Iris pigment epithelial cell (primary cell): ENCODE results near the gene TBC1D16.

Source experiments
- DNase-seq: peaks from one replicate; pipeline ENCODE4 v3.0.0-alpha.2; 2011; ENCODE audit warnings: low read depth

Gene TBC1D16

DNA sequence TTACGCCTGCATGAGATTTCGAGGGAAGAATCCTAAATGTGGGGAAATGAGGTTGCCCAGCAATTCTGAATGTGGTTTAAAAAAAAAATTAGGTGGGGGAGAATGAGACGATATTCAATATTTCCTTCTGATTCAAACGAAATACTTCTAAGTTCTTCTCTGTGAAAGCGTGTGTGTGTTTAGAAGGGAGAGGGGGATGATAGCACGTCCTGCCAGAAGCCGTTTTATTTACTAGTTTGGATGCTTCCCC lies 47.8 kb downstream of the TBC1D16 start:
- DNase-seq, result no peak

DNA sequence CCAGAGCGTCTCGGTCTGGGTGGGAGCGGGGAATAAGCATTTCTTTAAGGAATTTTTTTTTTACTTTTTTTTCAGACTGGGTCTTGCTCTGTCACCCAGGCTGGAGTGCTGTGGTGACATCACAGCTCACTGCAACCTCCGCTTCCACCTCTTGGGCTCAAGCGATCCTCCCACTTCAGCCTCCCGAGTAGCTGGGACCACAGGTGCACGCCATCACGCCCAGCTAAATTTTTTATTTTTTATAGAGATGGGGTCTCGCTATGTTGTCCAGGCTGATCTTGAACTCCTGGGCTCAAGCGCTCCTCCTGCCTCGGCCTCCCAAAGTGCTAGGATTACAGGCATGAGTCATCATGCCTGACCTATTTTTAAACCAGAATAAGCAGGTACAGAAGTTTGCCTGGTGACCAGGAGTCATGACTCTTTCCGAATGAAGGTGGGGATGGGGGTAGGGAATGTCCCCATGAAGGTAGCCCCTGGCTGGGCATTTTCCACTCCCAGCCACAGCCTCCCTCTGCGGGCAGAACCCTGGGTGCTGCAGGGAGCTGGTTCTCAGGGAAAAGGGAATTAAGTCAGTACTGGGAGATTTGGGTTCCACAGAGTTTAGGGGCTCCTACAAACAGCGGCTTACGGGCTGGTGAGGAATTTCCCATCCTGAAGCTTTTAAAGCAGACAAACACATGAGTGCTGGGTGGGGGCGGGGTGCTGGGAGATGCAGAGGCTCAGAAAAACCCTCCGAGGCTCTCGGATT lies 48.3 kb downstream of the TBC1D16 start:
- peak; percentile 30 for DNase-seq

DNA sequence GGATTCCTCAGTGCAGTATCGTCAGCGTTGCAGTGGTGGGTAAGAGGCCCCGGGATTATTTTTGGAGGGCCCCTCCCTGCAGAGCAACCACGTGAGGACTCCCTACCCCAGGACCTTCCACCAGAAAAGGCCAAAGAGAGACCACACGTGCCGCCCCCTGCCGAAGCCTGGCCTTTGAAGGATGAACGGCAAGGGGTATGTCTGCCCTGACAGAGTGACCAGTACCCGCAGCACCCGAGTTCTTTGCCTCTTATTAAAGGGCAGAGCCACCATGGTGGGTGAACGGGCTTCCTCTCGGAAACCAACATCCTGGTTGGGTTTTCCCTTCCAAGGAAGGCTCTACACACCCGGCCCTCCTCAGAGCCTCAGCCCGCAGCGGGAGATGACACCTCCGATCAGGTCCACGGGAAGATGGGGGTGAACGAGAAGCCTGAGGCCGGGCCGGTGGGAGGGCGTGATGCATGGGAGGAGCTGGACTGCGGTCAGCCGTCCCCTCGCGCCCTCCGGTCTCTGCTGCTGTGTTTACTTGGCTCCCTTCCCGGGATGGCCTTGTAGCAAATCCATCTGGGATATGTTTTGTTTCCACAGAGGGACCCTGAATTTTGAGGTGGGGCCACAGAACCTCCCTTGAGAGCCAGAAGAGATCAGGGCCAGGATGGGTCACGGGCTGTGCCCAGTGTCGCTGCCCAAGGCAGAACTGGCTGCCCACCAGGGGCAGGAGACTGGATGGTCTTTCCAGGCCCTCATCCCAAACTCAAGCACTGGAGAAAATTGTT lies 49.1 kb downstream of the TBC1D16 start:
- peak; percentile 83 for DNase-seq

DNA sequence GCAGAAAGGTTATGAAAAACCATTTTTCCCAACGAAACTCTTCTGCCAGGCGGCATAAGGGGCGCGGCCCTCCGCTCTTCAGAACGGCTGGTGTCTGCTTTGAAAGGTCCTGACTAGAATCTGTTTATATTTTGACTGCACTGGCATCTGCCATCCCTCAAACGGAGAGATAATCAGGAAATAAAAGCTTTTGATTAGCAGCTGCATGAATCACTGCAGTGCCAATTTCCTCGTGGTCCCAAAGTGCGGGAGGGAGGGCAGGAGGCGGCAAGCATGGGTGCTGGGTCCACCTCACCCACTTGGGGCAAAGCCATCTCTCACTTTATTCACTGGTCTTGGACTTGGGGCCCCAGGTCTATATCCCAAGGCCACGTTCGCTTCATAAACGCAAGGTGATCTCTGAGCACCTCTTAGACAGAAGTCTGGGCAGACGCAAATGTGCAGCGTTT lies 49.7 kb downstream of the TBC1D16 start:
- no peak for DNase-seq

DNA sequence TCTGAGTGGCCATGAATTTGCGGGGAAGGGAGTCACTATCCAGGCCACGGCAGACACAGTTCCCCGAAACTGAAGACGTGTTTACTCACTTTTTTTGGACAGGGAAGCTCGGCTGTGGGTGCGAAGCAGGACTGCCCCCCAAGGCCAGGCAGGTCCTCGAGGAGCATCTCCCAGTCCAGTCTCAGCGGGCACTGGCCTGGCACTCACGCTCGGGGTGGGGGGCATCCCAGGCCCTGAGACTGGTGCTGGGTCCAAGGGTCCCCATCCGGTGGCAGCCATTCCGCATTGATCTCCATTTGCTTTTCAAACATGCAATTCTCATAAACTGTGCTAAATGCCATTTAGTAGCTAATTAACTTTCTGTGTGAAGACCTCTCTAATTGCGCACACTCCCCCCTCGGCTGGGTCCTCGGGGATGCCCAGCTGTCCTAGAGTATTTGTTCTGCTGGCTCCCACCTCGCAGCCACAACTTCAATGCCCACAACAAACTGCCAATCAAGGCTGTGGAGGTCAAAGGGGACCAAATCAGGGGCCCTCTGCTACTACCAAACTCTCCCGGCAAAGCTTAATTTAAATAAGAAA lies 50.2 kb downstream of the TBC1D16 start:
- no peak for DNase-seq

DNA sequence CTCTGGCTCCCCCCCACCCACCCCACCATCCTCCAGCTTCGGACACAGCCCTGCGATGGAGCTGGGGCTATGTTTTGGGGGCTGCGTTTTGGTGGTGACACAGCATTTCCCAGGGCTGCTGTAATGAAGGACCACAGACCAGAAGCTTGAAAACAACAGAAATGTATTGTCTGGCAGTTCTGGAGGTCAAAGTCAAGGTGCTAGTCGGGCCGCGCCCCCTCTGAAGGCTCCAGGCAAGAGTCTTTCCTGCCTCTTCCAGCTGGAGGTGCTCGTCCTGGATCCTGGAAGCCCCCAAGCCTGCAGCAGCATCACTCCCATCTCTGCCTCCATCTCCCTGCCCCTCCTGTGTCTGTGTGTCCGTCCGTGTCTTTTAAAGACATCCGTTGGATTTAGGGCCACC lies 50.8 kb downstream of the TBC1D16 start:
- DNase-seq, result no peak

DNA sequence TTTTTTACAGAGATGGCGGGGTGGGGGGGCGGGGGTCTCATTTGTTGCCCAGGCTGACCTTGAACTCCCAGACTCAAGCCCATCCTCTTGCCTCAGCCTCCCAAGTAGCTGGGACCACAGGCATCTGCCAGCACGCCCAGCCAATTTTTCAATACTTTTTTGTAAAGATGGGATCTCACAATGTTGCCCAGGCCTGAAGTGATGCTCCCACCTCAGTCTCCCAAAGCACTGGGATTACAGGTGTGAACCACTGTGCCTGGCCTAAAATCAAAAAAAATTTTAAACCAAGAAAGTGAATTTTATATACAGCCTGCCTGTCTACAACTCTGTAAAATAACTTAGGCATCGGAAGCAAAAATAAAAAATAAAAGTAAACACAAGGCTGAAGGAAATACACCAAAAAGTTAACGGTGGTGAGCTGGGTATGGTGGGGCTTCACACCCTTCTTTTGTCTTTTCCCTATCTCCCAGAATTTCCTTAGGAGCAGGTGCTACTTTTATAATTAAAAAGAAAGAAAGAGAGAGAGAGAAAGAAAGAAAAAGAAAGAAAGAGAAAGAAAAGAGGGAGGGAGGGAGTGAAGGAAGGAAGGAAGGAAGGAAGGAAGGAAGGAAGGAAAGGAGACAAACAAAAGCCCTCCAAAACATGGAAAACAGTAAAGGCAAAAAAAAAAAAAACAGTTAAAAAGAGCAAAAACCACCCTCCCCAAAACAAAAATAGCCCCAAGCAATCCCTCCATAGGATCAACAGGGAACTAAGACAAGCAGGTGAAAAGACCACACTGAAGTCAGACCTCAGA lies 51.4 kb downstream of the TBC1D16 start:
- DNase-seq, result no peak

DNA sequence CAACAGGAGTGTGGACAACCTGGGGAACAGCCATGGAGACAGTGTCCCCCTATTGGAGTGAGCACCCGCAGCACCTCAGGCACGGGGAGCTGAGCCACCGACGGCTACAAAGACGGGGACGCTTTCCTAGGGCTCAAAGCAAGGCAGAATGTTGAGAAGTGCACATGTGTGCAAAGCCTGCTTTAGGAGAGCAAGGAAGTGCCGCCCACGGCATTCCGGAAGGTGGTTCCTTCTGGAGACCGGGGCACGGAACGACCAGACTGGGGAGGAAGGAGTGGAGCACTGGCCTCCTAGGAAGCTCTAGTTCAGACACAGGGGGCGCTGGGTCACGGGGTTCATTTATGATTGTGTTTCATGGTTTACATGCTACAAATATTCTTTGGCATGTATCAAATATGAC lies 52.2 kb downstream of the TBC1D16 start:
- peak; percentile 19 for DNase-seq

DNA sequence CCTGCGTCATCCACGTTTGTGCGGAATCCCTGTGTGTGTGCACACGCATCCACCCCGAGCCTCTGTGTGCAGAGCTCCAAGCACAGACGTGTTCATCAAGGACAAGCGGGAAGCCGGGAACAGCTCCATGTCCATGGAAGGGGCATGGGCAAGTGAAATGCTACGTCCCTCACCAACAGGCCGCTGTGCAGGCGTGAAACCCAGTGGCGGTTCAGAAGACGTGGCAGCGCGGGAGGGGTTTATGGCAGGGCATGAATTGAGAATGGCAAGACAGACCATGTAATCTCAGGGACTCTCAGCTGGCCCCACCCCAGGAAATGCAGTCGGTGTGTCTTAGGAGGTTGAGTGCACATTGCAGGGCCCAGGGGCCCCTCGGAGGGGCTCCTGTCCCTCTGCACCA lies 52.7 kb downstream of the TBC1D16 start:
- no peak for DNase-seq

DNA sequence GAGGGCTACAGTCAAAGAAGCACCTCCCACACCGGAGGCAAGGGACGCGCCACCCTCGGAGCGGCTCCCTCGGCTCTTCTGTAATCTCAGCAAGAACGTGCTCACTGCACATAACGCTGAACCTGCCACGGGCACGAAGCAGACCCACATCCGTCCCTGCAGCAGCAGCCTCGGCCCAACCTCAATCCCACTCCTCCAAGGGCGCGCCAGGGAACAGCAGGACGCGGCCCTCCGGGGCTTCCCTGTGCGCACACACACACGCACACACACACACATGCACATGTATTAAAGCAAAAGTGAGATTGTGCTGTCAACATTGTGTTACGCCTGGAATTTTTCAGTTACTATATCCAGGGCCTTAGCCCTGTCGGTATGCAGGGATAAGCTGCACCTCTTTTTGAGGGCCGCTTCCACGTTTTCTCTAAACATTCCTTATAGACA lies 54.0 kb downstream of the TBC1D16 start:
- no peak for DNase-seq

DNA sequence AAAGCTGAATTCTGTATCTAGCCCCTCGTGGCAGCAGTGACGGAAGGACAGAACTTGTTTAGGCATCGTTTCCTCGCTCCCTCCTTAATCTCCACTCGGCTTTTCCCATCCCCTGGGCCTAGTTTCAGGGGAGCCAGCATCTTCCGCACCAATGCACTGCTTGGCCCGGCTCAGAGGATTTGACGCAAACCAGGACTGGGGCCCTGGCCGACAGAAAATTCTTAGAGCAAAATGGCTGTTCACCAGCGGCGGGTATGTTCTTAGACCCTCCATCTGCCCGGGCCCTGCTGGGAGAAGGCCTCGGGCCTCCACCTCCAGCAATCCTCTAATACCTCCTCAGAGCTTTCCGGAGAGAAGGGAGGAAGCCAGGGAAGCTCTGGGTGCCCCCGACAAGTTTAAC lies 54.6 kb downstream of the TBC1D16 start:
- DNase-seq, result no peak

DNA sequence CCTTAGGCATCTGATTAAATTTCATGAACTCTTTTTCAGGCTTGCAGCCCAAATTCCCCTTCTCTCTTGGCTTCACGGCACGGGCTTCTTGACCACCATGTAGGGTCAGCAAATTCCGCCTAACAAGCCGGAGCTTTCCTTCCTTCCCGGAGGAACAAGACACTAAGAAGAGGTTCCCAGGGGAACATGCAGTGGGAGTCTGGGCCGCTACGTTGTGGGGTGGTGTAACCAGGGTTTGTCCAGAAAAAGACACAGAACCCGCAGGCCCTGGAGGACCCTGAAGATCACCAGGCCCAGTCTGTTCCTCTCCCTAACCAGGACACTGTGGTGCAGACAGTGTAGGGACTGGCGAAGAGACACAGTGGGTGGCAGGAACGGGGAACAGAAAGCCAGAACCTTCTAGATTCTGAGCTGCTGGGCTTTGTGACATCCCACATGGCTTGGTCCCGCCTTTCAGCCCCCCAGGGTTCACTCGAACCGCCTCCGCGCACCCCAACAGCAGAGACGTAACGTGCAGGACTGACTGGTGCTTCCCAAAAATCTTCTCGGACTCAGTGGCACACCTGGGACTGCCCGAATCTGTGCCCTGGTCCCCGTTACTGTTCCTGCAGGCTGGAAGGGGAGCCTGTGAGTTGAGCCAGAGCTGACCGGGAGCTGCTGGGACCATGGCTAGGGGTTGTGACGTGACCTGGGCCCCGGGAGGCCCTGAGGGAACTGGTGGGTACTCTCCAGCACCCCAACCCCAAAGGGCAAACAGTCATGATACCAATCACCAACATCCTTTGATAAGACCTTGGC lies 55.2 kb downstream of the TBC1D16 start:
- no peak for DNase-seq

DNA sequence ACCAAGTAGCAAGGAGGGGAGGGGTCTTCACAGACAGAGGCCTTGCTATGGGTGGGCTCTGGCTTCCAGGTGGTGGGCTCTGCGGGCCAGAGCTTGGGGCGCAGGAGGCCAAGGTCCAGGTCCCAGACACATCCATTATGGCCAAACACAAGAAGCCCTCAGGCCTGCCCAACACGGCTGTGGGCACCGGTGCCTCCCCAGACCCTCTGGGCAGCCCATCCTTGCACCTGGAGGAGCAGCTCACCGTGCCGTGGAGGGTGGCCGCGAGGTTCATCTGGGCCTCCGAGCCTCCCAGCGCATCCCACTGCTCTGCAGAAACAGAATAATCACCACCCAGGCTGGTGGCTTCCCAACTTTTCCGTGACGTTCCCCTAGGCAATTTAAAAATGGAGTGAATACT lies 55.9 kb downstream of the TBC1D16 start:
- DNase-seq, result no peak

DNA sequence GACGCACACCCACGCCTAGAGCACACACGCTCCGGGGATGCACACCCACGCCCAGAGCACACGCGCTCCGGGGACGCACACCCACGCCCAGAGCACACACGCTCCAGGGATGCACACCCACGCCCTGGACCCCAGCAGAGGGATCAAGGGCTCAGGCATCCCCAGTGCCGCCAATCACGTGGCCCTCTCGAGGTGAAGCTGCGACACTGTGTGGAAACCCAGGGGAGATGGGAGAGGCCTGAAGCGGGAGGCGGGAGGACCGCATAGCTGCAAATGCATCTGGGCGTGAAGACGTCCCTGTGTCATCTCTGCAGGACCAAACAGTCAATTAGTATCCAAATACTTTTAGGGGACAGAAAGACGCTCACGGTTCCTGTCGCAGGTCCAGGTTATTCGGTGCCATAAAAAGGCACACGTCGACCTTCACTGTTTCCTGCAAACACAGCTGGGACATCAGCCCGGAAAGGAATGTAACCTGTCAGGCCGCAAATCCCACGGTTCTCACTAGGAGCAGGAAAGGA lies 56.4 kb downstream of the TBC1D16 start:
- DNase-seq, result no peak

DNA sequence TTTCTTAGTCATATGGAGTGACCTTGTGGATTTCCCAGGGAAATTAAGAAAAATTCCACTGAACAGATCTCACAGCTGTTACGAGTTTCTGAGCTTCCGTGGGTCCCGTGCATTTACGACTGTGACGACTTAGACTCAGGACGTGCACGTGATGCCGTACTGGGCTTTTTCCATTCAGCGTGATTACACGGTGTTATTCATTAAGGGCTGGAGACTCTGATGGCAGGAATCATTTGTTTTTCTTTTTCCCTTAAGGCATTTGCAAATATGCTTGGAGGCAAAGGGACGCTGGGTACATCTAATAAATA lies 57.2 kb downstream of the TBC1D16 start:
- no peak for DNase-seq

DNA sequence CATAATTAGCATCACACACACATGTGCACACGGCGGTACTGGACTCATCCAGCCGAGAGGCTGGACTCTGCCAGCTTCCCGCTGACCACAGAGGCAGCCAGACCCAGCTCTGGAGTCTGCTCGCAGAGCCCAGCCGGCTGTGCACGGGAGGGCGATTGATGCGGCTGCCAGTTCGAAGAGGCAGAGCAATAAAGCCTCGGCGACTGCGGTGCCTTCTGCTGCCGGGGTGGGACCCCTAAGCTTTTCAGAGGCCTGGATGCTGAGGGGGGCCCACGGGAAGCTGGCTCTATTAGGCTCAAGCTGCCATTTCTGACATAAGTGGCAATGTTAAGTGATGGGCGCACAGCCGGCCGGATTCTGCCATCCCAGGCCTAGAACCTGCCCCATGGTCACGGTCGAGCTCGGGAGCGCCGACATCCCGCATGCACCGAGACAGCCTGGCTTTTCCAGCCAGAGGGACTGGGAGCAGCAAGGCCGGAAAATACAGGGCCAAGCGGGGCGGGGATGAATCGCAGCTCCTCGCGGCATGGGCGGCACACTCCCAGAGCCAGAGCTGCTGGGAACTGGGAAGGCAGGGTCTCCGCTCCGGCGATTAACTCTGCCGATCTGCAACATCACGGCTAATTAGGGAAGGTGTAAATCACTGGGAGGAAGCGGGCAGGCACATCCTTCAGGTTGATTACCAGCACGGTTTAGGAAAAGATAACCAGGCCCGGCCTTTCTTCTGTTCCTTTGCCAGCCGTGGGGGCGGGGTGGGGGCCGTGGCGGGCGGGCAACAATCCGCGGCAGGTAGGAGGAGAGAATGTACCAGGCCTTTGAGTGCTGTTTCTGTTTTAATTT lies 57.7 kb downstream of the TBC1D16 start:
- DNase-seq, result peak; percentile 6

DNA sequence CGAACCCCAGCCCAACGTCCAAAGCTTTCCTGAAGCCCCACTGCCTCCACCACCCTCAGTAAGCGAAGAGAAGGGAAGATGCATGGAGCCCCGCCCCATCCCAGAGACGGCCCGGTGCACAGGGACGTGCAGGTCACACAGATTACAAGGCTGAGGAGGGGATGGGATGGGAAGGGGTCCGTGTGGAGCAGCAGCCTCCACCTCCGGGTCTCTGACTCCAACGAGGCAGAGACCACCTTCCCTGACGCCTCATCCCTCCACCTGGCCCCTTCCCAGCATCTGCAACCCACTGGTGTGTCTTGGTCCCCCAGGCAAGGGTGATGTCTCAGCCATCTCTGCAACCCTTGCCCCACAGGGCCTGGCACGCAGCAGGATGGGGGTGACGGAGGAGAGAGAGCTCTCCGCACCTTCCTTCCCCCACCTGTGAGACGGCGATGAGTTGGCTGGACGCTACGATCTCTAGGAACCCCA lies 58.5 kb downstream of the TBC1D16 start:
- no peak for DNase-seq

DNA sequence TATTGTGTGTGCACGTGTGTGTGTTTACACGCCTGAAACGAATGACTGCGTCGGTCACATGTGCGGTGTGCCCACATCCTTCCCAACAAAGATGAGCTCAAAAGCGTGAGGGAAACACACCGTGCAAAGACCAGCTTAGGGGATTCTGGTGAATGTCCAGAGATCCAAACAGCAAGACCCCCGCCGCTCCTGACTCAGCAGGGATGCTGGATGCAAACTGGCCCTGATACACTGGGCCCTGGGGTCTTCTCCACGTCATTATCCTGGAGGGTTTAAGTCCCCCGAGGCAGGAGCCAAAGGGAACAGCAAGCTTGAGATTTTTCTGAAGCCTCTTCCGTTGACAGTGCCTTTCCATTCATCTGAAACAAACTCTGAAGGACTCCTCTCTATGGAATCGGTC lies 59.2 kb downstream of the TBC1D16 start:
- DNase-seq, result no peak

DNA sequence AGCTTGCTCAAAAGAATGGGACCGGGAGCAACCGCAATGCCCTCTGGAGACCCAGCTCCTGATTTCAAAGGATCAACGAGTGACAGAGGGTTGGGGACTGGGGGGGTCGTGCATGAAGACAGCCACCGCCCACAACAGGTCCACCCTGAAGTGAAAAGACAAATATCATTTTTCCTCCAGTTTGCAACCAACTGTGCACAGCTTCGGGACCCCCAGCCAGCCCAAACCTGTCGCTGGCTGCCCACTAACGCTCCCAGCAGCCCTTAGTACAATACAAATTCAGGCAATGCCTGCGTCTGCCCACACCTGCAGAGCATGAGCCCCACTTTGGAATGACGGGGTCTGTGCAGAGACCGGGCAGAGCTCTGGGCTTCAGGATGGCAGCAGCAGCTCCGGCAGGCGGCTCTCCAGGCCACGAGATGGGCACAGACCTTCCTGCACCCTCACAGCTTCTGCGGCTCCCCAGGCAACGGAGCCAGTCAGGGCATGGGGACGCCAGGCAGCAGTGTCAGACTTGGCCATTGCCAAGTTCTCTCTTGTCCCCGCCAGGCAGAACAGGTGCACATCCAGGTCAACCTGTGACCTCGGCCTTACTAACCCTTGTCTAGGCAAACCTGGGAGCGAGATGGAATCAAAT lies 60.1 kb downstream of the TBC1D16 start:
- DNase-seq, result no peak
